Mesenchymal stem cell (in vitro differentiated cells and primary cell): Measurements from ENCODE around the gene KDM5A.

ENCODE experiments used
- DNase-seq: peaks from one replicate; pipeline ENCODE4 v3.0.0-alpha.2; 2013
- H2AFZ ChIP-seq: one replicate; pipeline ENCODE4 v1.6.1; 2013; ENCODE audit warnings: low read depth, mild to moderate bottlenecking, control low read depth, inconsistent platforms, low read length, moderate library complexity
- H2AK5ac ChIP-seq: 2 replicates; pipeline ENCODE4 v1.6.1; 2013; ENCODE audit warnings: low read length, moderate library complexity, mild to moderate bottlenecking, inconsistent platforms; ENCODE audit not compliant: severe bottlenecking
- H2BK120ac ChIP-seq: one replicate; pipeline ENCODE4 v1.6.1; 2013; ENCODE audit warnings: low read depth, mild to moderate bottlenecking, inconsistent platforms, low read length, moderate library complexity
- H2BK12ac ChIP-seq, 2 experiments: one replicate each; pipeline ENCODE4 v1.6.1; 2013; ENCODE audit warnings: inconsistent platforms in 2 of 2, low read length in 2 of 2, mild to moderate bottlenecking in 2 of 2, moderate library complexity in 2 of 2, control low read depth in 1 of 2
- H2BK15ac ChIP-seq: one replicate; pipeline ENCODE4 v1.6.1; 2013; ENCODE audit warnings: mild to moderate bottlenecking, low read depth, inconsistent platforms; ENCODE audit not compliant: poor library complexity, severe bottlenecking
- H2BK5ac ChIP-seq: 2 replicates; pipeline ENCODE4 v1.6.1; 2013; ENCODE audit warnings: low read depth, mild to moderate bottlenecking, low read length, control low read depth, inconsistent platforms; ENCODE audit not compliant: poor library complexity, severe bottlenecking
- H3K14ac ChIP-seq, 2 experiments: one replicate each; pipeline ENCODE4 v1.6.1; 2013; ENCODE audit warnings: inconsistent platforms in 2 of 2, low read length in 2 of 2, control low read depth in 1 of 2, mild to moderate bottlenecking in 1 of 2, moderate library complexity in 1 of 2
- H3K18ac ChIP-seq, 2 experiments: one replicate each; pipeline ENCODE4 v1.6.1; 2013; ENCODE audit warnings: inconsistent platforms in 2 of 2, low read length in 2 of 2, control low read depth in 1 of 2, low read depth in 1 of 2, mild to moderate bottlenecking in 1 of 2
- H3K23ac ChIP-seq, 2 experiments: one replicate each; pipeline ENCODE4 v1.6.1; 2013; ENCODE audit warnings: inconsistent platforms in 2 of 2, low read length in 2 of 2, mild to moderate bottlenecking in 2 of 2, moderate library complexity in 2 of 2, control low read depth in 1 of 2
- H3K27ac ChIP-seq: 2 replicates; pipeline ENCODE4 v1.5.1; 2013; ENCODE audit warnings: mild to moderate bottlenecking, moderate library complexity, low read length, control low read depth, inconsistent platforms; ENCODE audit not compliant: poor library complexity, severe bottlenecking
- H3K27me3 ChIP-seq, 2 experiments: 2 replicates each; pipeline versions ENCODE4 v1.6.1 to v1.7.0; 2013; ENCODE audit warnings: low read length in 2 of 2, mild to moderate bottlenecking in 2 of 2, moderate library complexity in 2 of 2, control low read depth in 1 of 2, inconsistent platforms in 1 of 2; ENCODE audit not compliant: control insufficient read depth in 1 of 2, insufficient read depth in 1 of 2
- H3K36me3 ChIP-seq, 2 experiments: 2 replicates each; pipeline versions ENCODE4 v1.6.1 to v1.7.0; 2013; ENCODE audit warnings: low read length in 2 of 2, control low read depth in 1 of 2, inconsistent platforms in 1 of 2, low read depth in 1 of 2, mild to moderate bottlenecking in 1 of 2; ENCODE audit not compliant: insufficient read depth in 2 of 2, control insufficient read depth in 1 of 2
- H3K4ac ChIP-seq, 2 experiments: one replicate each; pipeline ENCODE4 v1.6.1; 2013; ENCODE audit warnings: inconsistent platforms in 2 of 2, low read length in 2 of 2, mild to moderate bottlenecking in 2 of 2, moderate library complexity in 2 of 2, control low read depth in 1 of 2, low read depth in 1 of 2
- H3K4me1 ChIP-seq: 2 replicates; pipeline ENCODE4 v1.6.1; 2013; ENCODE audit warnings: low read depth, low read length, control low read depth; ENCODE audit not compliant: control insufficient read depth, insufficient read depth
- H3K4me2 ChIP-seq: 2 replicates; pipeline ENCODE4 v1.6.1; 2013; ENCODE audit warnings: low read length, mild to moderate bottlenecking, inconsistent platforms; ENCODE audit not compliant: poor library complexity, severe bottlenecking
- H3K4me3 ChIP-seq, 2 experiments: 2 replicates each; pipeline versions ENCODE4 v1.5.1 to v1.7.0; 2013; ENCODE audit warnings: low read length in 2 of 2, mild to moderate bottlenecking in 2 of 2, control low read depth in 1 of 2, low read depth in 1 of 2; ENCODE audit not compliant: insufficient read depth in 1 of 2
- H3K79me1 ChIP-seq: replicated peaks from 2 replicates; pipeline ENCODE4 v1.6.1; 2013; ENCODE audit warnings: mild to moderate bottlenecking, control low read depth, low read length, inconsistent platforms; ENCODE audit not compliant: poor library complexity, severe bottlenecking
- H3K9ac ChIP-seq: 2 replicates; pipeline ENCODE4 v1.7.0; 2013; ENCODE audit warnings: mild to moderate bottlenecking, low read length, moderate library complexity
- H3K9me3 ChIP-seq: 2 replicates; pipeline ENCODE4 v1.7.0; 2013; ENCODE audit warnings: mild to moderate bottlenecking, low read length; ENCODE audit not compliant: control insufficient read depth
- H4K8ac ChIP-seq: one replicate; pipeline ENCODE4 v1.6.1; 2013; ENCODE audit warnings: inconsistent platforms, mild to moderate bottlenecking, low read length, moderate library complexity
- H4K91ac ChIP-seq: one replicate; pipeline ENCODE4 v1.6.1; 2013; ENCODE audit warnings: mild to moderate bottlenecking, low read length, inconsistent platforms
- WGBS: methylation state at CpG from one replicate; pipeline ENCODE4 v1.1.7; 2013; ENCODE audit warnings: mixed read lengths; 5-methylcytosine and 5-hydroxymethylcytosine counted together

KDM5A gene

GRCh38 chr12:254912-255311 is 134.2 kb downstream of the KDM5A start:
- H2AK5ac ChIP-seq: no peak overlapping the region

GRCh38 chr12:254039-254438 is 135.1 kb downstream of the KDM5A start:
- H3K18ac ChIP-seq: no peak overlapping the region
- H3K14ac ChIP-seq: no peak overlapping the region
- no peak overlapping the region for H2BK120ac ChIP-seq
- H3K4me3 ChIP-seq: no peak overlapping the region
- WGBS: 74% methylated on average over 10 of the region's 10 CpGs
- no peaks in the 10 kb centered on the region for H3K36me3 ChIP-seq
- H2BK5ac ChIP-seq: no peak overlapping the region
- no peak overlapping the region for H3K23ac ChIP-seq
- no peak overlapping the region for H3K27ac ChIP-seq
- no peaks in the 10 kb centered on the region for H3K79me1 ChIP-seq
- H3K27me3 ChIP-seq: peaks cover 27 to 56% of the 10 kb centered on the region in 2 experiments
- H4K8ac ChIP-seq: no peak overlapping the region
- no peak overlapping the region for H3K4me2 ChIP-seq
- H3K4ac ChIP-seq: no peak overlapping the region
- peaks cover 7% of the 10 kb centered on the region for H3K4me1 ChIP-seq
- no peaks in the 10 kb centered on the region for H3K9me3 ChIP-seq
- H2BK12ac ChIP-seq: no peak overlapping the region
- DNase-seq: no peak
- no peak overlapping the region for H2BK15ac ChIP-seq
- H4K91ac ChIP-seq: no peak overlapping the region
- H3K9ac ChIP-seq: no peak overlapping the region
- H2AK5ac ChIP-seq: no peak overlapping the region
- no peak overlapping the region for H2AFZ ChIP-seq

More at GRCh38 chr12:254912-255311, 134.2 kb downstream of the KDM5A start:
- 77% methylated on average over 9 of the region's 9 CpGs for WGBS
- Histone ChIP-seq H3K14ac (no peak overlapping the region), H3K4ac (no peak overlapping the region), H3K23ac (no peak overlapping the region), H3K79me1 (no peaks in the 10 kb centered on the region), H2BK12ac (no peak overlapping the region), H3K4me1 (peaks cover 7% of the 10 kb centered on the region), H3K4me2 (no peak overlapping the region), H3K9ac (no peak overlapping the region), H3K9me3 (no peaks in the 10 kb centered on the region), H3K36me3 (no peaks in the 10 kb centered on the region), H3K27ac (no peak overlapping the region), H2BK120ac (no peak overlapping the region), H4K8ac (no peak overlapping the region), H3K27me3 (peaks cover 33 to 63% of the 10 kb centered on the region in 2 experiments), H2BK5ac (no peak overlapping the region), H4K91ac (no peak overlapping the region), H2BK15ac (no peak overlapping the region), H3K4me3 (no peak overlapping the region), H3K18ac (no peak overlapping the region), H2AFZ (no peak overlapping the region)
- DNase-seq: no peak

GRCh38 chr12:253116-253831 is 135.8 kb downstream of the KDM5A start:
- Histone ChIP-seq H2AK5ac (no peak overlapping the region), H3K27ac (no peak overlapping the region), H3K9ac (no peak overlapping the region), H3K36me3 (no peaks in the 10 kb centered on the region), H4K91ac (no peak overlapping the region), H2BK5ac (no peak overlapping the region), H2BK12ac (no peak overlapping the region), H2BK120ac (no peak overlapping the region), H3K4me2 (no peak overlapping the region), H3K23ac (no peak overlapping the region), H2BK15ac (no peak overlapping the region), H3K14ac (no peak overlapping the region), H3K4me3 (no peak overlapping the region), H3K79me1 (no peaks in the 10 kb centered on the region), H3K27me3 (peaks cover 22 to 51% of the 10 kb centered on the region in 2 experiments), H4K8ac (no peak overlapping the region), H3K4me1 (peaks cover 7% of the 10 kb centered on the region), H3K9me3 (peaks cover 5% of the 10 kb centered on the region), H2AFZ (no peak overlapping the region), H3K4ac (no peak overlapping the region), H3K18ac (no peak overlapping the region)
- WGBS: 86% methylated on average over 12 of the region's 12 CpGs
- no peak for DNase-seq

GRCh38 chr12:252636-253035 is 136.5 kb downstream of the KDM5A start:
- Histone ChIP-seq H3K14ac (no peak overlapping the region), H3K9ac (no peak overlapping the region), H3K27ac (no peak overlapping the region), H3K18ac (no peak overlapping the region), H3K9me3 (peaks cover 10% of the 10 kb centered on the region), H4K91ac (no peak overlapping the region), H2AFZ (no peak overlapping the region), H3K4me1 (peaks cover 7% of the 10 kb centered on the region), H3K27me3 (peaks cover 16 to 44% of the 10 kb centered on the region in 2 experiments), H3K23ac (no peak overlapping the region), H3K36me3 (no peaks in the 10 kb centered on the region), H2BK15ac (no peak overlapping the region), H4K8ac (no peak overlapping the region), H3K4ac (no peak overlapping the region), H2BK12ac (no peak overlapping the region), H3K4me2 (no peak overlapping the region), H2AK5ac (no peak overlapping the region), H2BK5ac (no peak overlapping the region), H2BK120ac (no peak overlapping the region), H3K4me3 (no peak overlapping the region), H3K79me1 (no peaks in the 10 kb centered on the region)
- WGBS: 83% methylated on average over 2 of the region's 5 CpGs
- DNase-seq: no peak
